HepG2 (cell line): ENCODE data around the gene SEPHS2. TPM values are rescaled to one million over a fixed set of nuclear protein-coding genes. Genes with fewer than 3 reads are reported as not detected.
A peak's percentile ranks its signal among the peaks of the same experiment; 100 is the strongest.

Experiments used
- AGO1 ChIP-seq: fragments of 200-400 bp; formaldehyde crosslinking; IDR thresholded peaks from 2 replicates; pipeline ENCODE4 v1.6.1; 2017; ENCODE audit warnings: mild to moderate bottlenecking, low read depth, low read length, moderate library complexity; ENCODE audit not compliant: poor library complexity, severe bottlenecking
- ARHGAP35 ChIP-seq: sonication (generic); formaldehyde crosslinking; IDR thresholded peaks from 2 replicates; pipeline ENCODE4 v1.9.0; 2022; ENCODE audit warnings: mild to moderate bottlenecking, inconsistent platforms, moderate library complexity, missing genetic modification reagents, borderline replicate concordance
- ATM ChIP-seq: fragments of 450-650 bp; IDR thresholded peaks from 2 replicates; pipeline ENCODE4 v1.7.1; 2017; ENCODE audit warnings: mild to moderate bottlenecking, borderline replicate concordance
- BORCS8-MEF2B ChIP-seq: sonication (generic); formaldehyde crosslinking; IDR thresholded peaks from 2 replicates; pipeline ENCODE4 v1.8.0; 2022; ENCODE audit warnings: mild to moderate bottlenecking, missing genetic modification reagents
- DDIT3 ChIP-seq: sonication (generic); formaldehyde crosslinking; IDR thresholded peaks from 2 replicates; pipeline ENCODE4 v1.4.0; 2020; ENCODE audit warnings: mild to moderate bottlenecking, missing genetic modification reagents
- ETV5 ChIP-seq: IDR thresholded peaks from 2 replicates; pipeline ENCODE4 v1.6.1; 2018; ENCODE audit warnings: missing biosample characterization, missing genetic modification reagents, inconsistent platforms, borderline replicate concordance
- HES4 ChIP-seq: sonication (generic); formaldehyde crosslinking; IDR thresholded peaks from 2 replicates; pipeline ENCODE4 v1.9.0; 2021; ENCODE audit warnings: mild to moderate bottlenecking, missing genetic modification reagents, borderline replicate concordance
- HMG20B ChIP-seq: conservative IDR thresholded peaks from 2 replicates; pipeline ENCODE4 v1.6.1; 2016; ENCODE audit warnings: missing genetic modification reagents, missing compliant biosample characterization
- ISL2 ChIP-seq: sonication (generic); formaldehyde crosslinking; IDR thresholded peaks from 2 replicates; pipeline ENCODE4 v1.5.0; 2020; ENCODE audit warnings: missing genetic modification reagents
- KAT2B ChIP-seq: fragments of 150-350 bp; IDR thresholded peaks from 2 replicates; pipeline ENCODE4 v1.6.1; 2014; ENCODE audit warnings: low read depth, low read length, borderline replicate concordance
- POLR2AphosphoS5 ChIP-seq: IDR thresholded peaks from 2 replicates; pipeline ENCODE4 v1.6.1; 2012; ENCODE audit warnings: low read depth, low read length
- RELA ChIP-seq: sonication (generic); formaldehyde crosslinking; IDR thresholded peaks from 2 replicates; pipeline ENCODE4 v1.4.0; 2020; ENCODE audit warnings: missing genetic modification reagents
- SALL1 ChIP-seq: sonication (generic); formaldehyde crosslinking; IDR thresholded peaks from 2 replicates; pipeline ENCODE4 v1.8.0; 2022; ENCODE audit warnings: mild to moderate bottlenecking, missing genetic modification reagents
- SNAPC4 ChIP-seq: sonication (generic); formaldehyde crosslinking; IDR thresholded peaks from 2 replicates; pipeline ENCODE4 v1.4.0; 2020; ENCODE audit warnings: mild to moderate bottlenecking, missing genetic modification reagents
- SRSF4 ChIP-seq: fragments of 200-400 bp; formaldehyde crosslinking; IDR thresholded peaks from one replicate; pipeline ENCODE4 v1.6.1; 2018; ENCODE audit warnings: mild to moderate bottlenecking, low read depth, low read length, moderate library complexity; ENCODE audit not compliant: poor library complexity, severe bottlenecking
- USF2 ChIP-seq, 2 experiments: sonication (generic) in 1 of 2; formaldehyde crosslinking in 1 of 2; IDR thresholded peaks; 2 replicates each; pipeline versions ENCODE4 v1.5.1 to v1.6.1; 2011 to 2020; ENCODE audit warnings: borderline replicate concordance in 1 of 2, low read depth in 1 of 2, low read length in 1 of 2, mild to moderate bottlenecking in 1 of 2, missing genetic modification reagents in 1 of 2, moderate library complexity in 1 of 2
- ZNF160 ChIP-seq: sonication (generic); formaldehyde crosslinking; IDR thresholded peaks from 2 replicates; pipeline ENCODE4 v1.8.0; 2022; ENCODE audit warnings: mild to moderate bottlenecking, inconsistent platforms, missing genetic modification reagents
- ZNF563 ChIP-seq: sonication (generic); formaldehyde crosslinking; IDR thresholded peaks from 2 replicates; pipeline ENCODE4 v1.8.0; 2022; ENCODE audit warnings: mild to moderate bottlenecking, moderate library complexity, missing genetic modification reagents
- ZNF564 ChIP-seq: sonication (generic); formaldehyde crosslinking; IDR thresholded peaks from 2 replicates; pipeline ENCODE4 v1.8.1; 2023; ENCODE audit warnings: mild to moderate bottlenecking, missing genetic modification reagents
- ZNF782 ChIP-seq: sonication (generic); formaldehyde crosslinking; IDR thresholded peaks from 2 replicates; pipeline ENCODE4 v1.4.0; 2020; ENCODE audit warnings: missing genetic modification reagents, mild to moderate bottlenecking, borderline replicate concordance
- ZSCAN25 ChIP-seq: sonication (generic); formaldehyde crosslinking; IDR thresholded peaks from 2 replicates; pipeline ENCODE4 v1.8.0; 2022; ENCODE audit warnings: mild to moderate bottlenecking, missing genetic modification reagents
- polyA plus RNA-seq, 8 experiments: library from polyadenylated mRNA; depleted of rRNA in 3 of 8; stranded (reverse) in 7 of 8; unstranded in 1 of 8; fragments of >200 nt; fragmentation: Illumina TruSeq in 4 of 8; extraction: Trizol in 4 of 8; gene quantifications; 2 replicates each; pipeline versions ENCODE4 v1.2.1 to v1.2.3, GENCODE V29; 2011 to 2016; ENCODE audit warnings: low read depth in 4 of 8, missing spikeins in 1 of 8, mixed read lengths in 1 of 8; ENCODE audit not compliant: insufficient read depth in 1 of 8
- total RNA-seq, 5 experiments: library from RNA; depleted of rRNA; stranded (reverse); fragments of >200 nt; fragmentation: Illumina TruSeq; extraction: Trizol; gene quantifications; 2 replicates each; pipeline ENCODE4 v1.2.3, GENCODE V29; 2016; ENCODE audit warnings: low read depth in 1 of 5

Gene SEPHS2
- total and polyA plus RNA-seq, 2 of the 13 experiments (the other 11 are each of a cell fraction or from before 2014, with no cell fraction given): 20.7 to 127 TPM

- TF ChIP-seq SNAPC4 (CRISPR knock-in tag) (no peak), SRSF4 (no peak), POLR2AphosphoS5 (peak; percentile 26), ZNF564 (CRISPR knock-in tag) (0 out of 2 replicates have a peak, but pooled peaks have one; percentile 29), KAT2B (no peak), DDIT3 (CRISPR knock-in tag) (no peak), ATM (no peak), HMG20B (CRISPR knock-in tag) (no peak), ZNF782 (CRISPR knock-in tag) (peak; percentile 85; the same call in 1 of the 2 replicates), USF2 (IDR thresholded peaks at IDR 0.05; ENCODE audit: low read depth, low read length) (no peak), USF2 (CRISPR knock-in tag; IDR thresholded peaks at IDR 0.05; ENCODE audit: borderline replicate concordance) (no peak; the same call in 1 of the 2 replicates), BORCS8-MEF2B (CRISPR knock-in tag) (peak; percentile 83; the same call in 1 of the 2 replicates), SALL1 (CRISPR knock-in tag) (peak; percentile 96), ISL2 (CRISPR knock-in tag) (no peak), ZNF160 (CRISPR knock-in tag) (0 out of 2 replicates have a peak, but pooled peaks have one; percentile 33), HES4 (peak; percentile 71; the same call in 1 of the 2 replicates), ETV5 (CRISPR knock-in tag) (peak; percentile 74), ARHGAP35 (CRISPR knock-in tag) (peak; percentile 50; the same call in 1 of the 2 replicates), AGO1 (no peak), RELA (CRISPR knock-in tag) (peak; percentile 28; the same call in 1 of the 2 replicates), ZSCAN25 (peak; percentile 65; the same call in 1 of the 2 replicates), ZNF563 (CRISPR knock-in tag) (peak; percentile 52; the same call in 1 of the 2 replicates)
Measured at GRCh38 chr16:30458561-30459394, 13.1 kb upstream of the SEPHS2 start (continued).
